Stimulated activated CD4-positive, alpha-beta T cell treated with anti-CD3 and anti-CD28 coated beads, TNF-alpha, amount 100 ng/mL, for 1 hour (primary cell): ENCODE measurements around the gene RASGRP3.

Experiments
- DNase-seq, 3 donors: peaks; one replicate each; pipeline ENCODE4 v3.0.0-alpha.2; 2020; ENCODE audit warnings: low read depth in 3 of 3, low spot score in 1 of 3

Gene RASGRP3

DNA sequence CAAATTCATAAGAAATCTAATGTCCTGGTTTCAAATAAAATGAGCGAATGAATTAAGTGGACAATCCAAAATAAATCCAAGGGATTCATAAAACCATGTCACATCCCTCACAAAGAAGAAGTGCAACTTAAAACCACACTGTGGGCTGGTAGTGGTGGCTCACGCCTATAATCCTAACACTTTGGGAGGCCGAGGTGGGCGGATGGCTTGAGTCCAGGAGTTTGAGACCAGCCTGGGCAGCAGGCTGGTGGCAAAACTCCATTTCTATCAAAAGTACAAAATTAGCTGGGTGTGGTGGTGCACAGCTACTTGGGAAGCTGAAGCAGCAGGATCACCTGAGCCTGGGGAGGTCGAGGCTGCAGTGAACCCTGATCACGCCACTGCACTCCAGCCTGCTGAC is 97.2 kb downstream of the RASGRP3 start:
- no peak for DNase-seq

DNA sequence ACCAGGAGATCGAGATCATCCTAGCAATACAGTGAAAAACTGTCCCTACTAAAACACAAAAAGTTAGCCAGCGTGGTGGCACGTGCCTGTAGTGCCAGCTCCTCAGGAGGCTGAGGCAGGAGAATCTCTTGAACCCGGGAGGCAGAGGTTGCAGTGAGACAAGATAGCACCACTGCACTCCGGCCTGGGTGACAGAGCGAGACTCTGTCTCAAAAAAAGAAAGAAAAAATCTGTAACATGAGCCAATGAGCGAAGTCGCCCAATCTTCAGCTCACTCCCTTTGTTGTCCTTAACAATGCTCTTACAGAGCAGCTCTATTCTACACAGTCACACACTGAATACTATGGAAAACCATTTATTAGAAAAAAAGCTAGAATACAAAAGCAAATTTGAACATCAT is 100.6 kb downstream of the RASGRP3 start:
- DNase-seq: no peak

DNA sequence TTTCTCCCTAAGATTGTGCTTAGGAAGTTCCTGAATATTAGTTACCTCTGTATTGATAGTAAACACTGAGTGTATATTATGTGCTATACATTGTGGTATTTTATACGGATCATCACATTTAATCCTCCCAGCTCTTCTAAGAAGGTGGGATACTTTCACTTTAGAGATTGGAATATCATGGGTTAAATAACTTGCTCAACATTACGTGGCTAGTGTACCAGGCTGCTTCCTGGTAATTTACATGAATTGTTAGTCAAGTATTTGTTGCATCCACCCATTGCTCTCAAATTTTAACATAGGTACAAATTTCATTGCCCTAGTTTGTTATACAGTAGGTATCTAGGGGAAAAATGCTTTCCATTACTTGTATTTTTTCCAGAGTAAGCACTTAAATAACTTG is 101.2 kb downstream of the RASGRP3 start:
- no peak for DNase-seq

DNA sequence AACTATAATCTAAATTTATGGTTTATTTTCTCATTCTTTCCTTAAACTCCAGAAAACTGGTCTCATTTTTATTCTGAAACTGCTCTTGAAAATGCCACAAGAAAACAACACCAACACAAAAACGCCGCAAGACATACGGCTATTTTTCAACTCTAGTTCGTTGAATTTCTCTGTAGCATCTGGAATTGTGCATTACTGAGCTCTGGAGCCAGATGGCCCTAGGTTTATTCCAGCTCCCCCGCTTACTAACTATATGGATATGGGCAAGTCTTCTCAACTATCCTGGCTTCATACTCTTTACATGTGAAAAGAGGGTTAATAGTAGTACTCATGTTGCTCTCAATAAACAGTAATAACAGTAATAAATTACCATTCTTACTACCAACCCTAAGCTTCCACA is 102.8 kb downstream of the RASGRP3 start:
- DNase-seq: no peak

DNA sequence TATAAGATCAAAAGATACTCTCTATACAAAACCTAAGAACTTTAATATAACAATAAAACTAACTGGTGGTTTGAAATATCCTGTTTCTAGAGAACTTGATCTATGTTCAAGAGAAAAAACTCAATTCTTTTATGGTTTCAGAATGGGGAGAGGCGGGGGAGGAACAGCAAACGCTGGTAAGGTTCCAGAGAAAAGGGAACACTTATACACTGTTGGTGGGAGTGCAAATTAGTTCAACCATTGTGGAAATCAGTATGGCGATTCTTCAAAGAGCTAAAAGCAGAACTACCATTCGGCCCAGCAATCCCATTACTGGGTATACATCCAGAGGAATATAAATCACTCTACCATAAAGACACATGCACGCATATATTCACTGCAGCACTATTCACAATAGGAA is 105.4 kb downstream of the RASGRP3 start:
- DNase-seq: no peak

DNA sequence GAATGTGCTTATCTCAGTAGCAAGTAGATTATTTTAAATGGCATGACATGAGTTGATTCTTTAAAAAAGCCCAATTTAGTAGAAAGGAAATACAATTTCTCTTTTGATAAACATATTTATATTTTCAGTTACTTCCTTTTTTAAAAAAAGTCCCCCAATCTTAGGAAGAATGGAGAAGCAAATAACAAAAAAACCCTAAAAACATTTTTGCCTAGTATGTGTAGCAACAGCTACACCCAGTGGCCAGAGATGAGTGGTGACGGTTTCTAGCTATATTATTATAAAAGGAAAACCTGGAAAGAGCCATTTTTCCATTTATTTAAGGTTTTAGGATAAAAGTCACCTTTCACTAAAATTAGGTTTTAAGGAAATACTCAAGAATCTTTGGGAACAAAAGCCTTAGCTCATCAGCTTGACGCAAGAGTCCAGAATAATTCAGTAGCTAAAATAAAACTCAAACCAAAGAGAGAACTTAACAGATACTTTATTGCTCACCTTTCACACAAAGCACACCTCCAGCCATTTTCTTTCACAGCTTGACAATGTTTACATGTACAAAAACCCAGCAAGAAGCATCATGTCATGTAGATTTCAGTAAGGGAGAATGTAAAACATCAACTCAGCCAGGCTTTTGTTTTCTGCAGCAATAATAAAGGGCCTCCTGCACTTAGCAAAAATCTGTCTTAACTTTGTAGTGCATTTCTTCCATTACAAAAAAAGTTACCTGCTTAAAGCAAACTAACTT is 106.9 kb downstream of the RASGRP3 start:
- no peak for DNase-seq

DNA sequence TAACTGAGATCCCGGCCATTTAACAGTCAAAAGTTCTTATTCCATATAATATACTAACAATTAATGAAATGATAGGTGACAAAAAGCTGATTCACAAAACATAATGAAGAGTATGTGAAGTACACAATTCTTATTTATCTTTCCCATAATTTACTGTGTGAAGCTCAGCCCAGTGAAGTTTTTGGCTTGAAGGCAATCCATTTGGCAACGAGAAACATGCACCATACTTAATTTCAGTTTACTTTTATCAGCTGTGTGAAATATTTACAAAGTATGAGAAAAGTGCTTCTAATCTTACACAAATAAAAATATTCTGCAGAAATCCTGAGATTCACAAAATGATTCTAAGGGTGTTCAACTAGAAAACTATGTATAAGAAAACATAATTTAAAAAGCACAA is 110.3 kb downstream of the RASGRP3 start:
- no peak for DNase-seq

DNA sequence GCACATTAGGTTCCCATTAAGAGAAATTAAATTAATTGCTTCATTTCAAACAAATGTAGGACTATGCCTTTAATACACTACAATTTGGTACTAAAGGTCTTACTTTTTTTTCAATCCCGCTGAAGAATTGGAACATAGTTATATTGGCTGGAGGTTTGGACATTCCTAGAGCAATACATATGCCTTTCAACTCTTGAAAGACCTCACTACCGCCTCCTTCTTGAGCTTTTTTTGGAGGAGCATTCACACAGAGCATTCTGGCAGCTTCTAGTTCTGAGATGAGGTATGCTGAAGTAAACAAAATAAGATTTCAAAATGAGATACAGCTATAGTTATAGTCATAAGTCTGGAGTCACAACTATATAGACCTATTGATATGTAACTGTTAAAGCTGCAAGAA is 111.8 kb downstream of the RASGRP3 start:
- DNase-seq: no peak

DNA sequence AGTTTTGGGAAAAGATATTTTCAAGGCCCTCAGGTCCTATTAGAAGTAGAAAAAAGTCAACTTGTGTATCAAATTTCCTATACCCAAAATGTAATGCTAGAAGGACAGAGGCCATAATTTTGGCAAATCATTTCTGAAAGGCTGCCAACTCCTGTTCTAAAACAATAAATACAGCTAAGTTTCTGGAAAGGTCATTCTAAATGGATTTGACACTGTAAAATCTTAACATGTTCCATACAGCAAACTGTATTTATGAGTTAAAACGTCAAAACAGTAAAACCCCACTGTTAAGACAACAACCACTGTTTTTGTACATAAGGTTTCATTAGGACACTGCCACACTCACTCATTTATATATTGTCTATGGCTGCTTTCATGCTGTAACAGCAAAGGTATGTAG is 113.0 kb downstream of the RASGRP3 start:
- DNase-seq: no peak

DNA sequence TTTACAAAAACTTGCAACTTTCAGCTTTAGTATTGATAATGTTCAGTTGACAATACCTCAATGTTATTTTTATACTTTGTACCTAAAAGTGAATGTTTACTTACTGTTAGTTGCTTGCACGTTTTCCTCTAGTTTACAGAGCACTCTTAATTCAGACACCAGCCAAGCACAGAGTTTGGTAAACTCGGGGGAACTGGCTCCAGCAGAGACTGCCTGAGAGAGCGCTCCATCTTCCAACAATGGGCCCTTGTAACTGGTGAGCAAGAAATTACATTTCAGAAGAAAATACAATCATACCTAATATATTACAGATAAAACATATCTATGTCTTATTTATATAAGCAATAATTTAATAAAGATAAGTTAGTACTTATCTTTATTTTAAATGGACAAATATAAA is 118.9 kb downstream of the RASGRP3 start:
- no peak for DNase-seq

DNA sequence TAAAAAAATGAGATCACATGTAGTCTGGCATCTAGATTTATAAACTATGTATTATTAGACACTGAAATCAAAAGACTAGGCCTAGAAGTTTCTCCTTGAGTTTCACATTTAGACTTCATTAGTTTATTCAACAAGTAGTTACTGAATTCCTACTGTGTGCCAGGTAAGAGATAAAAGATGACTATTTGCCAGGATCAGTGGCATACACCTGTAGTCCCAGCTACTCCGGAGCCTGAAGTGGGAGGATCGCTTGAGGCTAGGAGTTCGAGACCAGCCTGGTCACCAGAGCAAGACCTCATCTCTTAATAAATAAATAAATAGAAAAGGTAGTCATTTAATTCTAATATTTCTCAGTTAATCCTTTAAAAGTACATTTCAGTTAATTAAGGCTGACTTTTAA is 120.6 kb downstream of the RASGRP3 start:
- no peak for DNase-seq

DNA sequence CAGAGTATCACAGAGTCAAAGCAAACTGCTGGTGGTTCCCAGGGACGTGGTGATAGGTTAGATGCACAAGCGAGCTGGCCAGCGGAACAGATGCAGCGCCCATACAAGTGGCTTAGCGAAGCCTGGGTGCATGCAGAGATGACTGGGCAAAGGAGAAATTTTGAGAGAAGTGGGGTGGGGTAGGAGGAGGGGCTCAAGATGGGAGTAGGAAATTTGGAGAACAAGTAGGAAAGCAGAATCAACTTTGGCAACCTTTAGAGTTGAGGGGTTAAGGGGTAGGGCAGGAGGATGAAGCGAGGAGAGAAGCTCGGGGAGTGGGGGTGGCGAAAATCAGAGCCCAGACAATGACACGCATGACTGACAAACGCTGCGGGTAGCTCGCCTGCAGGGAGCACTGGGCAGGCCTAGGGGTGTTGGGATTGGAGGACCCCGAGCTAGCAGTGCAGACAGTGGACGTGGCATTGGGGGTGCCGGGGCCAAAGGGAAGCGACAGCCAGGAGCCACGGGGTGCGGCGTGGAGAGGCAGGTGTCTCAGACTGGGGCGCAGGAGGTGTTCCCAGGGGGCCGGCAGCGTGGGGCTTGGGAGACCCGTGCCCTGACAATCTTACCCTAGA is 122.2 kb downstream of the RASGRP3 start:
- DNase-seq: peak in 1 of 3 donors; percentile 14

DNA sequence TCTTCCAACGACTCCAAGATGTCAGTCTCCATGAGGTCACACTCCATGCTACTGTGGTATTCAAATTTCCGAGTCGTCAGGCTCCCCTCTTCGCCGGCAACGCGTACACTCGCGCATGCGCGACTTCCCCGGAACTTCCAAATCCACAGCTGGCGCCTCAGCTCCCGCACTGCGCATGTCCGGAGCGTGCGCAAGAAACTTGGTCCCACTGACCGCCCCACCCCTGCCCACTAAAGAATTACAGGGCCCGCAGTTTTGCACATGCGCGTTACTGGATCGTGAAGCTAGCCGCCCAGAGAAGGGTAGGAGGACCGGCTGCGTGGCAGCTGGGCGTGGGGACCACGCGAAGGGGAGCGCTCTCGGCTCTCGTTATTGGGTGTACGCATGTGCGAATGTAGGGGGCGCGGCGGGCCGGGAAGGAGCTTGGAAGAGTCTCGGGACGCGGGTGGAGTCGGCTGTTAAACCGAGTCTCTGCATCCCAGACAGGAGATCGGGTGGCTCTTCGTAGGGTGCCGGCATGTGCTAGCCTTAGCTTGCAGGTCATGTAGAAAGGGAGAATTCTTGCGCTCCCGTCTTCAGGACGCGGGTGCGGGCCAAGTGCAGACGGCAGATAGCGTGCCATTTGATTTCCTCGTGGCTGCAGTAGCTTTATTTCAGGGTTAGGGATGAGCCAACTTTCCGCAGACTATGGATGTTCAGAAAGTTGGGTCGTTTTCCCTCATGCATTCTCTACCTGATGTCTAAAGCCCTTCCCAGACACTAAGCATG is 122.9 kb downstream of the RASGRP3 start, which contains the start of gene FAM98A:
Gene FAM98A (minus strand): TSS at position 125 of the 768 bp plus-strand sequence. CDS start 78 bp downstream, at position 47.
- DNase-seq: peak; percentile 97 to 98 (median 98)

DNA sequence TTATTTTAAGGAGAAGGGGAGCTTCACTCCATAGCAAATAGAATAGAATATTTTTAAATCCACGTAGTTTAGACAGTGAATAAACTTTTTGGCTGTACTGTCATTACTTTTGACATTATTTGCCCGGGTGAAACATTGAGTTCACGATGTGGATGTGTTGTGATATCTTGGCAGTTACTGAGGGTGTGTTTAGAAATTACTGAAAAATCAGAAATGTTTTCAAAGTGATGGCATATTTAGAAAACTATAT is 123.4 kb downstream of the RASGRP3 start:
- no peak for DNase-seq

DNA sequence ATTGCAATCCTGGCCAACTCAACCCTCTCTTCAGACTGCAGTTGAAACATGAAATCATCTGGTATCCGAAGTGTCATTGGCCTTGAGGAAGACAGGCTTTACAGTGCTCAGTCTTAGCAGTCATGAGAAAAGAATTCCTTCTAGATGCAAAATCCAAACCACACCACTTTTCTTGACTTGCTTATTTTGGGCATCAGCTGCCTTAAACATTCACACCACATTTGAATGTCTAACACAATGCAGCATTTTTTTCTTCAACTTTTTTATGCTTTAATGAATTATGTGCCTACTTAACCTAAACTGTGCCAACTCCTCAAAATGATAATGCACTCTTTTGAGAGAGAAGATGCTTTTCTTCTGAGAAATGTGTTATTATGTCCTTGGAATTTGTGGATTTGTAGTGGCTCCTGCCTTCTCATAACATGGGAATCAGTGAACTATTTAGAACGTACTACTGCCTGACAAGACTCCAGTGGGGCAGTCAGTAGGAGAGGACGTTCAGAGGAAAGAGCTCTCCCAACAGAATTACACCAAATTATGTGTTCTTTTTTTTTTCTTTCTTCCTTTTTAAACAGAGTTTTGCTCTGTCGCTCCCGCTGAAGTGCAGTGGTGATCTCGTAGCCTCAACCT is 125.9 kb downstream of the RASGRP3 start:
- no peak for DNase-seq

DNA sequence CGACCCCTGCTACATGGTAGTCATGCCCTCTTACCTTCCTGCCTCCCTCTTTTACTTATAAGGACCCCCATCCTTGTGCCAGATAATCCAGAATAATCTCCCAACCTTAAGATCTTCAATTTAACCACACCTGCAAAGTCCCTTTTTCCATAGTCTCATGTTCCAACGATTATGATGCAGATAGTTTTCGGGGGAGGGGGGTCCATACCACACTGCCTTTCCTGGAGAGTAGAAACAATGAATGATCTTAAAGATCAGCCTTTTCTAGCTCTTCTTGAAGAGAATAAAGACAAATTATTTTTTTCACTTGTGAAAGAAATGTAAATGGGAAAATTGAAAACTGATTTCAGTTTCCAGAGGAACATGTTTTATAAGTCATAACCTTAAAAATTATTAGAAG is 127.0 kb downstream of the RASGRP3 start:
- DNase-seq: no peak

DNA sequence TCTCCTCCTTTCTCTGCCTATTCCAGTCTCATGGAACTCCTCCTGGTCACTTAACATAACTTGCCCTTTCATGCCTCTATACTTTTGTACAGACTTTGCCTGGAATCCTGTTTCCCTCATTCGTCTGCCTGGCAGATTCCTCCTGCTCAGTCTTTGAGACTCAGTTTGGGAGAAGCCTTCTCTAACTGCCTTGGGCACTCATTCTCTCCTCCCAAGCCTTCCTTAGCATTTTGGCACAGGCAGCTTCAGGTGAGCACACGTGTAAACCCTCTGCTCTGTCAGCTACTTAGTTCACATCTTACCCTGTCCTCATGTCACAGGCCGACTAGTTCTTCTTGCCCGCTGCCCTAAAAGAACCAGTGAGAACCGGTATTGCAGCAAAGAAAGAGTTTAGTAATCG is 128.6 kb downstream of the RASGRP3 start:
- DNase-seq: no peak

DNA sequence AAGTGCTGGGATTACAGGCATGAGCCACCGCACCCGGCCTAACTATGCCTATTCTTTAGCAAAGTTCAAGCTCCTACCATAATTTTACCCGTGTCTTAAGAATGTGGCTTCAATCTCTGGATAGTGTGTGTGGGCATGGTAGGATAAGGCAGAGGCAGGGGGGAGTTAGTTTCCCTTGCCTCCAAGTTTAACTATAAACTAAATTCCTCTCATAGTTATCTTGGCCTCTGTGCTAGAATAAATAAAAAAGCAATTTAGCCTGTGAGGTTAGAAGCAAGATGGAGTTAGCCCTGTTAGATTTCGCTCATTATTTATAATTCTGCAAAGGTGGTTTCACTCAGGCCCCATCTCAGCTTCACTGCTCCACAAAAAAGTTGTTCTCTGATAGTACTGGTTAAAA is 129.7 kb downstream of the RASGRP3 start:
- no peak for DNase-seq

DNA sequence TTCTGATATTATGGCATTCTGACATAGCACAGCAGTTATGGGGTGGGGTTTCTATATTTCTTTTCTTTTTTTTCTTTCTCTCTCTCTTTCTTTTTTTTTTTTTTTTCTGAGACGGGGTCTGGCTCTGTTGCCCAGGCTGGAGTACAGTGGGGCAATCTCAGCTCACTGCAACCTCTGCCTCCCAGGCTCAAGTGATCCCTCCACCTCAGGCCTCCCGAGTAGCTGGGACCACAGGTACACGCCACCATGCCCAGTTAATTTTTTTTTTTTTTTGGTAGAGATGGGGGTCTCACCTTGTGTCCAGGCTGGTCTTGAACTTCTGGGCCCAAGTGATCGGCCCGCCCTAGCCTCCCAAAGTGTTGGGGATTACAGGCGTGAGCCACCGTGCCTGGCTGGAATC is 130.2 kb downstream of the RASGRP3 start:
- no peak for DNase-seq

DNA sequence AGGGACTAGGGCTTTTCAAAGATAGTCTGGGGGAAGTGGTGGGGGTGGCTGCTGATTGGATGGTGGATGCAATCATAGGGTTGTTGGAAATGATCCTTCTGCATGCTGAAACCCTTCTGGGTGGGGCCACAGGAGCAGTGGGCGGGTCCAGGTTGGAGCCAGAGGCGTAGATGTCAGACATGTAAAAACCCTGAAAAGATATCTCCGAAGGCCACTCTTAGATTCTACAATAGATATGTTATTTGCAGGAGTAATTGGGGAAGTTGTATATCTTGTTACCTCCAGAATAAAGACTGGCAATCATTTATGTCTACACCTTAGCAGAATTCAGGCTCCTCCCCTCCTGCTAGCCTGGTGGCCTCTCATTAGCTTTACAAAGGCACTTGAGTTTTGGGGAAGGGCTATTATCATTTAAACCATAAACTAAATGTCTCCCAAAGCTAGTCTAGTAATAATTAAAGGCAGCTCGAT is 130.8 kb downstream of the RASGRP3 start:
- no peak for DNase-seq

DNA sequence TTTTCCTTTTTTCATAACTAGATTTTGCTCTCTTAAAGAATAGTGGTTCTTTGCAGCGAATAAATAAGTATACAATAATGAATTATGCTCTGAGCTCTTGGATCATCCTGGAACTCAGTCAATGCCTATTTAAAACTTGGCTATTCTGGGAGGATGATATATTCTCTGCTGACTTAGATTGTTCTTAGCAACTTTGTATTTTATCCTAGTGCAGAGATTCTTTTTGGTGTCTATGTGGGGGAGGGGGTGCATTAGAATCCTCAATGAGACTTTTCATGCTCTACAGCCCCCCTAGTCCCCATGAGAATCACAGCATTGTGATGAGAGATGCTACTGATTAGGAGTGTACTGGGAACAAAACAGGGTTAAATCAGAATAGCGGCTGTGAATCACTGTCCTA is 131.5 kb downstream of the RASGRP3 start:
- DNase-seq: no peak

DNA sequence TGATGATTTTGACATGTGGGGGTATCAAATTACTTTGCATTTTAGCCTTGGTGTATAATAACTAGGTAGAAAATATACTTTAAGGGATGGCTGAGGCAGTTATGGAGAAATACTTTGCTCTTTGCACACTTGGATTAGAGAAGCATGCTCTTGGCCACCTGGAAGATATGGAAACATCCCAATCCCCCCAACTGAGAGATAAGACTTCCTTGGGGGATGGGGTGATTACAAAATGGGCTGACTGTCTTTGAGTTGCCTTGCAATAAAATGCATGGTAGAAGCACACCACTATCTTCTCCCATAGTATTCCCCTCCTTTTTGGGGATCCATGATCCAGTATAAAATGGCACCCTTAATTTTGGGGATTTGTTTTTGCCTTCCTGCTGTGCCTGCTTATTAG is 137.7 kb downstream of the RASGRP3 start:
- no peak for DNase-seq
